ENCODE data around the gene NAP1L5. TPM values are rescaled to one million over a fixed set of nuclear protein-coding genes. Genes with fewer than 3 reads are reported as not detected.

The NAP1L5 gene
- total and polyA plus RNA-seq, 2 experiments from 2014 or later = 2.0 to 2.4 TPM

DNA sequence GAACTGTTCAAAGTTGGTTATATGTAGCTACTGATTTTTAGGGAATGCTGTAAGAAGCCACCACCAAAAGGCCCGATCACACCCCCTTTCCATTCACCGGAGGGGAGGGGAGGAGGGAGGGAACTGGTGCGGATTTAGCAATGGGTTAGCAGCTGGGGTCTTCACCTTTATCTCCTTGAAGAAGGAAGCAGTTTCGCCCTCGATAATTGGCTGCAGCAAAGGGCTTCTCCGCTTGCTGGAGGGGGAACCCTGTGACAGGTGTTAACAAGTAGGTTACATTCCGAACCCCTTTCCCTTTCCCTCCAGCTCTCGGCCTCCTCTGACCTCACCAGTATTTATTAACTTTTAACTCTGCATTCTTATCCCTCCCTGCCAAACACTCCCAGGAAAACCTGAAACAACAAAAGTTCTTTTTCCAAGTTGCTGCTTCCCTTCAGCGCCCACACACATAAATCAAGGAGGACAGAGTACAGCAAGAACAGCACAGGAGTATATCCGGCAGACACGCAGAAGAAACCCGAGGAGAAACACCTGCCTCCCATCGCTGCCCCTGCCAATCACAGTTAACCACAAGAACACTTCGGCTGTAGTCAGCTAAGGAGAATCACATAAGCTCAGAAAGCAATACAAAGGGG, 39.8 kb upstream of the NAP1L5 start:
- Histone ChIP-seq H3K27ac (ENCODE audit: low read depth) (peak overlapping the region; percentile 88), H2AFZ (no peak overlapping the region), H3K4me2 (peak overlapping the region; percentile 41; the same call in 1 of the 2 replicates), H3K36me3 (ENCODE audit: insufficient read depth) (no peaks in the 10 kb centered on the region), H3K27me3 (ENCODE audit: insufficient read depth) (no peaks in the 10 kb centered on the region), H3F3A (replicated peaks; ENCODE audit: low read depth) (no peaks in the 10 kb centered on the region), H3K9me2 (ENCODE audit: insufficient read depth) (no peaks in the 10 kb centered on the region; the same call in 1 of the 2 replicates), H3K4me3 (no peak overlapping the region), H3K79me2 (replicated peaks; ENCODE audit: insufficient read depth) (no peaks in the 10 kb centered on the region), H3K4me1 (ENCODE audit: insufficient read depth) (peaks cover 30% of the 10 kb centered on the region), H4K20me1 (replicated peaks; ENCODE audit: insufficient read depth) (no peaks in the 10 kb centered on the region)
- Mint-ChIP-seq H3K36me3 (ENCODE audit: low read depth) (peaks cover 4% of the 10 kb centered on the region; the same call in 1 of the 3 replicates), H3K27ac (peak overlapping the region; percentile 62), H3K4me3 (peak overlapping the region; percentile 15; the same call in 2 of the 3 replicates), H3K27me3 (ENCODE audit: insufficient read depth, low read depth, poor library complexity) (peaks cover 6% of the 10 kb centered on the region), H3K9me3 (no peaks in the 10 kb centered on the region; the same call in 2 of the 3 replicates), H3K4me1 (peaks cover 35% of the 10 kb centered on the region)
- TF ChIP-seq JUNB (IDR thresholded peaks at IDR 0.05; ENCODE audit: unreplicated experiment) (no peak), POLR2AphosphoS5 (IDR thresholded peaks at IDR 0.05; ENCODE audit: low read depth) (no peak)
- ATAC-seq = peak; percentile 33
- peak; percentile 50 for DNase-seq (ENCODE audit: low spot score)

DNA sequence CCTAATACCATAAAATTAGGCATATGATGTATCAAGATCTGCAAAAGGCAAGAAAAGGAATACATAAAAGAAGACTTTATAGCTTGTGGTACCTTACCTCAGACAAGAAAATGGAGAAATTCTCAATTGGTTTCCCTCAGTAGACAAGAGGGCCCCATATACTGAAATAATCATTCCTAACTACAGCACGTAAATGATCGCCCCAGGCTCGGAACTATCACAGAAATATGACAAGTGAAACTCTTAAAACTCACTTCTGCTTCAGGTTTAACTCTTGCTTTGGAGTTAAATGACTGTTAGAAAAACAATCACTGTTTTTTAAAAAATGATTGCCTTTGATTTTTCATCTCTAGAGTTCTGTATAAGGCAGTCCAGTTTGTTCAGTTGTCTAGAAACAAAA, 38.6 kb upstream of the NAP1L5 start:
- Mint-ChIP-seq H3K9me3 (no peaks in the 10 kb centered on the region; the same call in 2 of the 3 replicates), H3K4me1 (peaks cover 35% of the 10 kb centered on the region), H3K27me3 (ENCODE audit: insufficient read depth, low read depth, poor library complexity) (peaks cover 6% of the 10 kb centered on the region), H3K4me3 (no peak overlapping the region), H3K36me3 (ENCODE audit: low read depth) (peaks cover 4% of the 10 kb centered on the region; the same call in 1 of the 3 replicates), H3K27ac (no peak overlapping the region)
- Histone ChIP-seq H3K4me2 (no peak overlapping the region), H3K4me3 (no peak overlapping the region), H3F3A (replicated peaks; ENCODE audit: low read depth) (no peaks in the 10 kb centered on the region), H3K4me1 (ENCODE audit: insufficient read depth) (peaks cover 30% of the 10 kb centered on the region), H3K9me2 (ENCODE audit: insufficient read depth) (no peaks in the 10 kb centered on the region; the same call in 1 of the 2 replicates), H3K27ac (ENCODE audit: low read depth) (no peak overlapping the region), H3K36me3 (ENCODE audit: insufficient read depth) (no peaks in the 10 kb centered on the region), H3K79me2 (replicated peaks; ENCODE audit: insufficient read depth) (no peaks in the 10 kb centered on the region), H3K27me3 (ENCODE audit: insufficient read depth) (no peaks in the 10 kb centered on the region), H2AFZ (no peak overlapping the region), H4K20me1 (replicated peaks; ENCODE audit: insufficient read depth) (no peaks in the 10 kb centered on the region)
- DNase-seq (ENCODE audit: low spot score) = no peak
- ATAC-seq = no peak
- TF ChIP-seq ZNF114 (CRISPR knock-in tag; IDR thresholded peaks at IDR 0.05) (no peak), CREB1 (CRISPR knock-in tag; IDR thresholded peaks at IDR 0.05; ENCODE audit: low read depth) (no peak), EZH2phosphoT487 (IDR thresholded peaks at IDR 0.05; ENCODE audit: unreplicated experiment) (no peak), EZH2 (IDR thresholded peaks at IDR 0.05; ENCODE audit: low read depth, unreplicated experiment) (no peak), POLR2AphosphoS5 (IDR thresholded peaks at IDR 0.05; ENCODE audit: low read depth) (no peak), JUNB (IDR thresholded peaks at IDR 0.05; ENCODE audit: unreplicated experiment) (no peak), STAT1 (IDR thresholded peaks at IDR 0.05; ENCODE audit: unreplicated experiment) (no peak), NANOG (IDR thresholded peaks at IDR 0.05; ENCODE audit: borderline replicate concordance) (no peak)
- TF ChIP-seq, protein P1, sequence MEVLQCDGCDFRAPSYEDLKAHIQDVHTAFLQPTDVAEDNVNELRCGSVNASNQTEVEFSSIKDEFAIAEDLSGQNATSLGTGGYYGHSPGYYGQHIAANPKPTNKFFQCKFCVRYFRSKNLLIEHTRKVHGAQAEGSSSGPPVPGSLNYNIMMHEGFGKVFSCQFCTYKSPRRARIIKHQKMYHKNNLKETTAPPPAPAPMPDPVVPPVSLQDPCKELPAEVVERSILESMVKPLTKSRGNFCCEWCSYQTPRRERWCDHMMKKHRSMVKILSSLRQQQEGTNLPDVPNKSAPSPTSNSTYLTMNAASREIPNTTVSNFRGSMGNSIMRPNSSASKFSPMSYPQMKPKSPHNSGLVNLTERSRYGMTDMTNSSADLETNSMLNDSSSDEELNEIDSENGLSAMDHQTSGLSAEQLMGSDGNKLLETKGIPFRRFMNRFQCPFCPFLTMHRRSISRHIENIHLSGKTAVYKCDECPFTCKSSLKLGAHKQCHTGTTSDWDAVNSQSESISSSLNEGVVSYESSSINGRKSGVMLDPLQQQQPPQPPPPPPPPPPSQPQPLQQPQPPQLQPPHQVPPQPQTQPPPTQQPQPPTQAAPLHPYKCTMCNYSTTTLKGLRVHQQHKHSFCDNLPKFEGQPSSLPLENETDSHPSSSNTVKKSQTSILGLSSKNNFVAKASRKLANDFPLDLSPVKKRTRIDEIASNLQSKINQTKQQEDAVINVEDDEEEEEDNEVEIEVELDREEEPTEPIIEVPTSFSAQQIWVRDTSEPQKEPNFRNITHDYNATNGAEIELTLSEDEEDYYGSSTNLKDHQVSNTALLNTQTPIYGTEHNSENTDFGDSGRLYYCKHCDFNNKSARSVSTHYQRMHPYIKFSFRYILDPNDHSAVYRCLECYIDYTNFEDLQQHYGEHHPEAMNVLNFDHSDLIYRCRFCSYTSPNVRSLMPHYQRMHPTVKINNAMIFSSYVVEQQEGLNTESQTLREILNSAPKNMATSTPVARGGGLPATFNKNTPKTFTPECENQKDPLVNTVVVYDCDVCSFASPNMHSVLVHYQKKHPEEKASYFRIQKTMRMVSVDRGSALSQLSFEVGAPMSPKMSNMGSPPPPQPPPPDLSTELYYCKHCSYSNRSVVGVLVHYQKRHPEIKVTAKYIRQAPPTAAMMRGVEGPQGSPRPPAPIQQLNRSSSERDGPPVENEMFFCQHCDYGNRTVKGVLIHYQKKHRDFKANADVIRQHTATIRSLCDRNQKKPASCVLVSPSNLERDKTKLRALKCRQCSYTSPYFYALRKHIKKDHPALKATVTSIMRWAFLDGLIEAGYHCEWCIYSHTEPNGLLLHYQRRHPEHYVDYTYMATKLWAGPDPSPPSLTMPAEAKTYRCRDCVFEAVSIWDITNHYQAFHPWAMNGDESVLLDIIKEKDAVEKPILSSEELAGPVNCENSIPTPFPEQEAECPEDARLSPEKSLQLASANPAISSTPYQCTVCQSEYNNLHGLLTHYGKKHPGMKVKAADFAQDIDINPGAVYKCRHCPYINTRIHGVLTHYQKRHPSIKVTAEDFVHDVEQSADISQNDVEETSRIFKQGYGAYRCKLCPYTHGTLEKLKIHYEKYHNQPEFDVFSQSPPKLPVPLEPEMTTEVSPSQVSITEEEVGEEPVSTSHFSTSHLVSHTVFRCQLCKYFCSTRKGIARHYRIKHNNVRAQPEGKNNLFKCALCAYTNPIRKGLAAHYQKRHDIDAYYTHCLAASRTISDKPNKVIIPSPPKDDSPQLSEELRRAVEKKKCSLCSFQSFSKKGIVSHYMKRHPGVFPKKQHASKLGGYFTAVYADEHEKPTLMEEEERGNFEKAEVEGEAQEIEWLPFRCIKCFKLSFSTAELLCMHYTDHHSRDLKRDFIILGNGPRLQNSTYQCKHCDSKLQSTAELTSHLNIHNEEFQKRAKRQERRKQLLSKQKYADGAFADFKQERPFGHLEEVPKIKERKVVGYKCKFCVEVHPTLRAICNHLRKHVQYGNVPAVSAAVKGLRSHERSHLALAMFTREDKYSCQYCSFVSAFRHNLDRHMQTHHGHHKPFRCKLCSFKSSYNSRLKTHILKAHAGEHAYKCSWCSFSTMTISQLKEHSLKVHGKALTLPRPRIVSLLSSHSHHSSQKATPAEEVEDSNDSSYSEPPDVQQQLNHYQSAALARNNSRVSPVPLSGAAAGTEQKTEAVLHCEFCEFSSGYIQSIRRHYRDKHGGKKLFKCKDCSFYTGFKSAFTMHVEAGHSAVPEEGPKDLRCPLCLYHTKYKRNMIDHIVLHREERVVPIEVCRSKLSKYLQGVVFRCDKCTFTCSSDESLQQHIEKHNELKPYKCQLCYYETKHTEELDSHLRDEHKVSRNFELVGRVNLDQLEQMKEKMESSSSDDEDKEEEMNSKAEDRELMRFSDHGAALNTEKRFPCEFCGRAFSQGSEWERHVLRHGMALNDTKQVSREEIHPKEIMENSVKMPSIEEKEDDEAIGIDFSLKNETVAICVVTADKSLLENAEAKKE (CRISPR knock-in tag; IDR thresholded peaks at IDR 0.05) = no peak
- TF ChIP-seq, protein P2, sequence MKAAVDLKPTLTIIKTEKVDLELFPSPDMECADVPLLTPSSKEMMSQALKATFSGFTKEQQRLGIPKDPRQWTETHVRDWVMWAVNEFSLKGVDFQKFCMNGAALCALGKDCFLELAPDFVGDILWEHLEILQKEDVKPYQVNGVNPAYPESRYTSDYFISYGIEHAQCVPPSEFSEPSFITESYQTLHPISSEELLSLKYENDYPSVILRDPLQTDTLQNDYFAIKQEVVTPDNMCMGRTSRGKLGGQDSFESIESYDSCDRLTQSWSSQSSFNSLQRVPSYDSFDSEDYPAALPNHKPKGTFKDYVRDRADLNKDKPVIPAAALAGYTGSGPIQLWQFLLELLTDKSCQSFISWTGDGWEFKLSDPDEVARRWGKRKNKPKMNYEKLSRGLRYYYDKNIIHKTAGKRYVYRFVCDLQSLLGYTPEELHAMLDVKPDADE (IDR thresholded peaks at IDR 0.05) = no peak
- TF ChIP-seq, protein P3, sequence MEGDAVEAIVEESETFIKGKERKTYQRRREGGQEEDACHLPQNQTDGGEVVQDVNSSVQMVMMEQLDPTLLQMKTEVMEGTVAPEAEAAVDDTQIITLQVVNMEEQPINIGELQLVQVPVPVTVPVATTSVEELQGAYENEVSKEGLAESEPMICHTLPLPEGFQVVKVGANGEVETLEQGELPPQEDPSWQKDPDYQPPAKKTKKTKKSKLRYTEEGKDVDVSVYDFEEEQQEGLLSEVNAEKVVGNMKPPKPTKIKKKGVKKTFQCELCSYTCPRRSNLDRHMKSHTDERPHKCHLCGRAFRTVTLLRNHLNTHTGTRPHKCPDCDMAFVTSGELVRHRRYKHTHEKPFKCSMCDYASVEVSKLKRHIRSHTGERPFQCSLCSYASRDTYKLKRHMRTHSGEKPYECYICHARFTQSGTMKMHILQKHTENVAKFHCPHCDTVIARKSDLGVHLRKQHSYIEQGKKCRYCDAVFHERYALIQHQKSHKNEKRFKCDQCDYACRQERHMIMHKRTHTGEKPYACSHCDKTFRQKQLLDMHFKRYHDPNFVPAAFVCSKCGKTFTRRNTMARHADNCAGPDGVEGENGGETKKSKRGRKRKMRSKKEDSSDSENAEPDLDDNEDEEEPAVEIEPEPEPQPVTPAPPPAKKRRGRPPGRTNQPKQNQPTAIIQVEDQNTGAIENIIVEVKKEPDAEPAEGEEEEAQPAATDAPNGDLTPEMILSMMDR (conservative IDR thresholded peaks at IDR 0.05; ENCODE audit: low read depth in 2 of 2) = no peak

Data from GM23338 (cell line).